CD14-positive monocyte (primary cell): Measurements from ENCODE around the gene MAP2. TPM values are rescaled to one million over a fixed set of nuclear protein-coding genes. Genes with fewer than 3 reads are reported as not detected.

Experiments used
- DNase-seq, 3 donors: peaks; one replicate each; pipeline ENCODE4 v3.0.0-alpha.2; 2011 to 2022
- H2AFZ ChIP-seq: 2 replicates; pipeline ENCODE4 v1.6.0; 2012; ENCODE audit warnings: mild to moderate bottlenecking, low read depth, low read length, inconsistent platforms; ENCODE audit not compliant: insufficient read depth, poor library complexity, severe bottlenecking
- H3K27ac ChIP-seq, 2 donors: 1 replicate in 1 of 2; 2 replicates in 1 of 2; pipeline ENCODE4 v1.5.1; 2012 to 2013; ENCODE audit warnings: low read length in 2 of 2, control low read depth in 1 of 2, inconsistent platforms in 1 of 2, low read depth in 1 of 2, mild to moderate bottlenecking in 1 of 2
- H3K27me3 ChIP-seq, 2 donors: one replicate each; pipeline versions ENCODE4 v1.6.0 to v1.6.1; 2011 to 2013; ENCODE audit warnings: low read length in 2 of 2; ENCODE audit not compliant: control insufficient read depth in 2 of 2, insufficient read depth in 2 of 2
- H3K36me3 ChIP-seq, 2 donors: replicated peaks in 1 of 2; 1 replicate in 1 of 2; 2 replicates in 1 of 2; pipeline versions ENCODE4 v1.5.1 to v1.6.1; 2012 to 2013; ENCODE audit warnings: low read length in 2 of 2, control low read depth in 1 of 2, inconsistent platforms in 1 of 2, mild to moderate bottlenecking in 1 of 2; ENCODE audit not compliant: insufficient read depth in 2 of 2, control insufficient read depth in 1 of 2
- H3K4me1 ChIP-seq, 2 donors: 1 replicate in 1 of 2; 2 replicates in 1 of 2; pipeline versions ENCODE4 v1.5.1 to v1.6.1; 2012 to 2013; ENCODE audit warnings: low read length in 2 of 2, control low read depth in 1 of 2, inconsistent platforms in 1 of 2, mild to moderate bottlenecking in 1 of 2, moderate library complexity in 1 of 2; ENCODE audit not compliant: insufficient read depth in 2 of 2, control insufficient read depth in 1 of 2
- H3K4me2 ChIP-seq: replicated peaks from 2 replicates; pipeline ENCODE3; 2012; ENCODE audit warnings: low read length, moderate library complexity, mild to moderate bottlenecking; ENCODE audit not compliant: poor library complexity, severe bottlenecking; ENCODE audit errors: extremely low read depth
- H3K4me3 ChIP-seq, 3 experiments: fragments of 200-600 bp in 1 of 3; sonication (generic) in 1 of 3; replicated peaks in 1 of 3; 1 replicate in 2 of 3; 2 replicates in 1 of 3; pipeline ENCODE4 v1.5.1; 2011 to 2013; ENCODE audit warnings: low read length in 3 of 3, mild to moderate bottlenecking in 3 of 3, control low read depth in 2 of 3, low read depth in 2 of 3, inconsistent platforms in 1 of 3, moderate library complexity in 1 of 3
- H3K79me2 ChIP-seq: 2 replicates; pipeline ENCODE4 v1.6.0; 2012; ENCODE audit warnings: mild to moderate bottlenecking, control low read depth, inconsistent platforms, low read length, moderate library complexity; ENCODE audit not compliant: insufficient read depth
- H3K9ac ChIP-seq: 2 replicates; pipeline ENCODE4 v1.6.0; 2017; ENCODE audit warnings: low read length, mild to moderate bottlenecking; ENCODE audit not compliant: insufficient read depth, poor library complexity, severe bottlenecking
- H3K9me3 ChIP-seq, 2 donors: replicated peaks in 1 of 2; 1 replicate in 1 of 2; 2 replicates in 1 of 2; pipeline versions ENCODE4 v1.5.1 to v1.6.1; 2012 to 2013; ENCODE audit warnings: low read length in 2 of 2, control low read depth in 1 of 2; ENCODE audit not compliant: control insufficient read depth in 1 of 2, insufficient read depth in 1 of 2
- H4K20me1 ChIP-seq: 2 replicates; pipeline ENCODE4 v1.6.0; 2012; ENCODE audit warnings: mild to moderate bottlenecking, low read length, control low read depth, moderate library complexity; ENCODE audit not compliant: insufficient read depth
- H3K27ac Mint-ChIP-seq, 7 donors: one replicate each; pipeline ENCODE4 v1.8.0; 2020; ENCODE audit warnings: mild to moderate bottlenecking in 7 of 7, mixed read lengths in 7 of 7, moderate library complexity in 6 of 7, inconsistent platforms in 2 of 7
- H3K27me3 Mint-ChIP-seq, 3 donors: one replicate each; pipeline ENCODE4 v1.8.0; 2021 to 2022; ENCODE audit warnings: low read depth in 3 of 3, mild to moderate bottlenecking in 3 of 3, mixed read lengths in 3 of 3, moderate library complexity in 3 of 3, inconsistent platforms in 1 of 3
- H3K36me3 Mint-ChIP-seq, 2 donors: one replicate each; pipeline ENCODE4 v1.8.0; 2020; ENCODE audit warnings: mixed read lengths in 2 of 2, inconsistent platforms in 1 of 2, mild to moderate bottlenecking in 1 of 2
- H3K4me1 Mint-ChIP-seq: one replicate; pipeline ENCODE4 v1.8.0; 2020; ENCODE audit warnings: mild to moderate bottlenecking, mixed read lengths
- H3K4me3 Mint-ChIP-seq, 2 donors: one replicate each; pipeline ENCODE4 v1.8.0; 2020; ENCODE audit warnings: mild to moderate bottlenecking in 2 of 2, mixed read lengths in 2 of 2, moderate library complexity in 1 of 2
- H3K9me3 Mint-ChIP-seq, 7 donors: one replicate each; pipeline ENCODE4 v1.8.0; 2020 to 2022; ENCODE audit warnings: mixed read lengths in 7 of 7, mild to moderate bottlenecking in 6 of 7, moderate library complexity in 6 of 7, inconsistent platforms in 2 of 7
- CTCF ChIP-seq: fragments of 200-600 bp; IDR thresholded peaks from one replicate; pipeline ENCODE4 v1.8.0; 2022; ENCODE audit warnings: antibody characterized with exemption, mild to moderate bottlenecking
- WGBS: methylation state at CpG from one replicate; pipeline ENCODE4 v1.1.5; 2013; ENCODE audit warnings: missing lambda C conversion rate; ENCODE audit not compliant: insufficient coverage; 5-methylcytosine and 5-hydroxymethylcytosine counted together
- intact Hi-C, 2 donors: fragments of 100-400 bp; cut with micrococcal nuclease; formaldehyde crosslinking; loops; one replicate each; pipeline versions ENCODE4 v1.15.0 to v1.15.1; 2023
- polyA plus RNA-seq, 3 donors: library from polyadenylated mRNA; depleted of rRNA in 1 of 3; unstranded in 2 of 3; stranded (reverse) in 1 of 3; fragments of 300-500 nt in 2 of 3; fragments of >200 nt in 1 of 3; fragmentation: Illumina TruSeq in 2 of 3; gene quantifications; 1 replicate in 2 of 3; 2 replicates in 1 of 3; pipeline ENCODE4 v1.2.3, GENCODE V29; 2012 to 2021

Gene MAP2
- polyA plus RNA-seq, 3 donors = not detected

GRCh38 chr2:209592106-209592505 is 168.3 kb downstream of the MAP2 start:
- no peaks in the 10 kb centered on the region for H3K36me3 ChIP-seq
- no peaks in the 10 kb centered on the region for H3K79me2 ChIP-seq
- H3K9me3 ChIP-seq = no peaks in the 10 kb centered on the region
- no peak overlapping the region for H3K9ac ChIP-seq
- no peak for TF ChIP-seq CTCF
- no peak overlapping the region for H3K27ac ChIP-seq
- no peak overlapping the region for H3K4me3 ChIP-seq
- no peaks in the 10 kb centered on the region for H4K20me1 ChIP-seq
- intact Hi-C loops = no loop called here
- no peaks in the 10 kb centered on the region for H3K36me3 Mint-ChIP-seq
- DNase-seq = no peak
- WGBS = no CpG with 5 or more reads among the region's 3 CpGs
- no peak overlapping the region for H3K4me3 Mint-ChIP-seq
- H3K4me1 Mint-ChIP-seq = no peaks in the 10 kb centered on the region
- peaks cover 0 to 2% (median 0%) of the 10 kb centered on the region in 3 donors for H3K27me3 Mint-ChIP-seq
- H3K27ac Mint-ChIP-seq = no peak overlapping the region
- H3K27me3 ChIP-seq = no peaks in the 10 kb centered on the region
- peaks cover 0 to 3% (median 0%) of the 10 kb centered on the region in 7 donors for H3K9me3 Mint-ChIP-seq
- H3K4me1 ChIP-seq = no peaks in the 10 kb centered on the region
- H3K4me2 ChIP-seq = no peak overlapping the region
- no peak overlapping the region for H2AFZ ChIP-seq

GRCh38 chr2:209593930-209594329 is 170.1 kb downstream of the MAP2 start:
- H3K9me3 Mint-ChIP-seq = peaks cover 0 to 3% (median 0%) of the 10 kb centered on the region in 7 donors
- H3K9ac ChIP-seq = no peak overlapping the region

More at GRCh38 chr2:209593930-209594329, 170.1 kb downstream of the MAP2 start:
- DNase-seq = no peak
- H3K4me3 Mint-ChIP-seq = no peak overlapping the region
- no peaks in the 10 kb centered on the region for H3K4me1 Mint-ChIP-seq
- no peak overlapping the region for H3K4me2 ChIP-seq
- peak overlapping the region in 1 of 7 donors; percentile 10 for H3K27ac Mint-ChIP-seq
- no peak overlapping the region for H3K27ac ChIP-seq
- no peaks in the 10 kb centered on the region for H3K27me3 ChIP-seq
- intact Hi-C loops = no loop called here
- no peak for TF ChIP-seq CTCF
- H3K4me1 ChIP-seq = no peaks in the 10 kb centered on the region
- no peaks in the 10 kb centered on the region for H3K9me3 ChIP-seq
- H2AFZ ChIP-seq = no peak overlapping the region
- no peaks in the 10 kb centered on the region for H3K36me3 Mint-ChIP-seq
- no peaks in the 10 kb centered on the region for H3K79me2 ChIP-seq
- H3K27me3 Mint-ChIP-seq = peaks cover 0 to 2% (median 0%) of the 10 kb centered on the region in 3 donors
- WGBS = 93% methylated on average over 4 of the region's 6 CpGs
- H3K36me3 ChIP-seq = no peaks in the 10 kb centered on the region
- no peak overlapping the region for H3K4me3 ChIP-seq
- H4K20me1 ChIP-seq = no peaks in the 10 kb centered on the region
